Stimulated activated CD8-positive, alpha-beta memory T cell treated with anti-CD3 and anti-CD28 coated beads, Interleukin-7, amount 100 ng/mL, for 4 hours (primary cell): ENCODE measurements around the gene SERINC1.

ENCODE experiments used
- DNase-seq, 2 donors: peaks; one replicate each; pipeline ENCODE4 v3.0.0-alpha.2; 2020; ENCODE audit warnings: low read depth in 2 of 2

Gene SERINC1

DNA sequence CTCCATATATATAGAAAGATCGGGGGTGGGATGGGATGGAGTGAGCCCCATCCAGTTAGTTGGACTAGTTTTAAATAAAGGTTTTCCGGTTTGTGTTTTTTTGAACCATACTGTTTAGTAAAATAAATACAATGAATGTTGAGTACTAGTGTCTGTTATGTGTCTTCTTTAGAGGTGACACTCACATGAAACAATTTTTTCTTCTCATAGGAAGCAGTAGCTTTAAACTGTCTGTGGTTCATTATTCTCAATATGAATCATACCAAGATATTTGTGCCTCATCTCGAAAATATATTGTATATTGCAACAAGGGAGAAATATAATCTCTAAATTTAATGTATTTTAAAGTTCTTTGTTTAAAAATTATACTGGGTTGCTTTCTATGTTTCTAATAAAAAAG, 38.8 kb downstream of the SERINC1 start:
- no peak for DNase-seq

DNA sequence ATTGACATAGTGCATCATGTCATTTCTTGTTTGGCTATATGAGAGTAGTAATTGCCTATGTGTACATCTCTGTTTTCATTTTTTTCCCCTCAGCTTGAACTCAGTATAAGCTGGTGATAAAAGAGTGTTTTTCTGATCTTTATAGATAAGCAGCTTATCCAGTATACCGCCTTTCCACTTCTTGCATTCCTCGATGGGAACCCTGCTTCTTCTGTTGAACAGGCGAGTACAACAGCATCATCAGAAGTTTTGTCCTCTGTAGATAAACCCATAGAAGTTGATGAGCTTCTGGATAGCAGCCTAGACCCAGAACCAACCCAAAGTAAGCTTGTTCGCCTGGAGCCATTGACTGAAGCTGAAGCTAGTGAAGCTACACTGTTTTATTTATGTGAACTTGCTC, 39.8 kb downstream of the SERINC1 start:
- no peak for DNase-seq

DNA sequence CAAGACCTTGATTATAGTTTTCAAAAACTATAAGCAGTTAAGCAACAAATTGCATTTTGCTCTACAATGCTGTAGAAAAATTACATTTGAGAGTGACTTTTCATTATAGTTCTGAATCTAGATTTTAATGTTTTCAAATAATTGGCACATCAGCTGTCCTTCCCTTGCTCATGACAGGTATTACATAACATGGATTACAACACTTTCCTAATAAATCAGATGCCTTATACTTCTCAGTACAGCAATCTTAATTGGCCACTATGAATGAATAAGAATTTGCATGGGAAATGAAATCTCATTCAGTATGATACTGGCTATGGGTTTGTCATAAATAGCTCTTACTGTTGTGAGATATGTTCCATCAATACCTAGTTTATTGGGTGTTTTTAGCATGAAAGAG, 42.3 kb downstream of the SERINC1 start:
- no peak for DNase-seq

DNA sequence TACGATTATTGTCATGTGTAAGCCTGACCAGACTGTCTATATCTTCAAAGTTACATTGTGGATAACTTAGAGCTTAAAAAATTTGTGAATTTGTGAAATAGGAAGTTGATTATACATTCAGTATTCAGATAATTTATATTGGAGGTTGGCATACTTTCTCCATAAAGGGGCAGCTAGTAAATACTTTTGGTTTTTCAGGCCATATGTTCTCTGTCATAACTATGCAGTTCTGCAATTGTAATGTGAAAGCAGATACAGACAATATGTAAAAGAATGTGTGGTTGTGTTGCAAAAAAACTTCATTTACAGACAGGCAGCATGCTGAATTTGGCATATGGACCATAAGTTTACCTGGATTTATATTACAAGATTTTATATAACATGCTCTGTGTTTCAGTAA, 42.8 kb downstream of the SERINC1 start:
- no peak for DNase-seq

DNA sequence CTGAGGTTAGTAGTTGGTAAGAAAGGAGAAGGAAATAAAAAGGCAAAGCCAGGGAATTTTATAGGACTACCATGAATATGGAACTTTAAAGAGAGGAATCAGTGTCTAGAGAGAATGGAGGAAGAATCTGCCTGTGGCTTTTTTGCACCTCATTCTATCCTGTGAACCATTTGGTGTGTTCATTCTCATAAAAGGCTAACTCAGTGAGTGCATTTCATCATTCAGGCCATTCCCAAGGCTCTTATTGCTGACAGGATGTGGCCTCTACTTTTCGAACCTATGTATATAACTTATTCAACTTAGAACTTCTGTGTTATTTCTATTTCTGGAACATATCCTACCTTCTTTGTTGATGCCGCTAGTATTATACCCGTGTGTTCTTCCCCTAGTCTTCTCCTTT, 45.0 kb downstream of the SERINC1 start:
- no peak for DNase-seq

DNA sequence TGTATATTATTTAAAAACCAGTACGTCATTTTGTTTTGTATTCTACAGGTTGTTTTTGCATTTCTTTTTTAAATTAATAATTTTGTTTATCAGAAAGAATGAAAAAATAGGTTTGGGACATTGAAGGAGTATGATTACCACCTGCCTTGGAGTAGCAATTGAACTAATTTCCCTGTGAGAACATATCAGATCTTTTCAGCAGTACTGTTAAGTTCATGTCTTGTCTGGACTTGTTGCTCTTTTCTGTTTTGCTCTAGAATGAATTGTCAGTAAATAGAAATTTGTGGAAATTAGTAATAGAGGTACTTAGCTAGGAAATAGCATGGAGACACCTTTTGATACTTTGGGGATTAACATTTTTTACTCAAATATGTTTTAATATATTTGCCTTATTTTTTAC, 47.9 kb downstream of the SERINC1 start:
- no peak for DNase-seq

DNA sequence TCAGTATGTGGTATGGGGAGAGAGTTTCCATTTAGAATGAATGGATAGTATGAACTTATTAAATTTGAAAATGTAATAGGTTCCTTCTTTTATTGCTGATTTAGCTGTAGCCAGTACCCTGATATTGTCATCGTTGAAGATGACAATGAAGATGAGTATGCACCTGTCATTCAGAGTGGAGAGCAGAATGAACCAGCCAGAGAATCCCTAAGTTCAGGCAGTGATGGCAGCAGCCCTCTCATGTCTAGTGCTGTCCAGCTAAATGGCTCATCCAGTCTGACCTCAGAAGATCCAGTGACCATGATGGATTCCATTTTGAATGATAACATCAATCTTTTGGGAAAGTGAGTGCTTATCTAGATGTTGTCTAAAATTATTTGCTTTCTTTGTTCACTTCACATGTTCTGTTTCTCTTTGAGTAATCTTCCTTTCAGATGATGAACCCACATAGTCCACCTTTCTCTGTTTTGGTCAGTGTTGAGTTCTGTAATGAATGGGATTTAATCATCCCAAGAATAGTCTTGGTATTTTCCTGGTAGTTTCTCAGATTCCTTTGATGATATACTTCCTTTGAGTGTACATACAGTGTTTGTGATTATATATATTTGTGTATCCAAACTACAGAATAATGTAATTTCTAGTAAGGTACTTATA, 48.9 kb downstream of the SERINC1 start:
- no peak for DNase-seq

DNA sequence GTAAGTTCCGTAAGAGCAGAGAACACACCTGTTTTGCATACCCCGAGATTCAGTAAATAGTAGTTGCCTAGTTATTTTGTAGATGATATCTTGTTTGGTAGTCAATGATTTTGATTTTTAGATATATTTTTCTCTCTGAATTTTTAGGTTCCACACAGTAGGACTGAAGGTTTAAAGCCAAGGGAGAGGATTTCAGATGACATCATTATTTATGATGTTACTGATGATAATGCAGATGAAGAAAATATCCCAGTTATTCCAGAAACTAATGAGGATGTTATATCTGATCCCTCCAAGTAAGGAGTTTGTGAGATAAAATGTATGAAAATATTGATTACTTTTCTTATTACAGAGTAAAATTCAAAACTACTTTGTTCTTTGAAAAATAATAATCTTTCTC, 49.6 kb downstream of the SERINC1 start:
- no peak for DNase-seq

DNA sequence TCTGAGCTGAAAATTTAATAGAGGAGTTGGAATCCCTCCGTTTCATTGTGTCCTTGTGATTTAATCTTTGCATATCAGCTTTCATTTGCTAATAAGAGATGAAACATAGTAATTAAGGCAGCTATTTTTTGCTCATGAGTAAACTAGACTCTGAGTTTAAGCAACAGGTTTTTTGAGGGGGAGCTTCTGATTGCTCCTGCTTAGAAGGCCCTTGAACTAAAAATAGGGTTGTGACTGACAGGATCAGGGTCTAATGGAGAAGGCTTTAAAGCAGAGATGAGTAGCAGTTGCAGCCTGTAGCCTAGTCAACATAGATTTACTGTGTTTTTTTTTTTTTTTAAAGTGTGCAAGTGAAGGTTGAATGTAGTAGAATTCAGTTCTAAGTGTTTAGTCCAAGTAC, 54.8 kb downstream of the SERINC1 start:
- DNase-seq = no peak

DNA sequence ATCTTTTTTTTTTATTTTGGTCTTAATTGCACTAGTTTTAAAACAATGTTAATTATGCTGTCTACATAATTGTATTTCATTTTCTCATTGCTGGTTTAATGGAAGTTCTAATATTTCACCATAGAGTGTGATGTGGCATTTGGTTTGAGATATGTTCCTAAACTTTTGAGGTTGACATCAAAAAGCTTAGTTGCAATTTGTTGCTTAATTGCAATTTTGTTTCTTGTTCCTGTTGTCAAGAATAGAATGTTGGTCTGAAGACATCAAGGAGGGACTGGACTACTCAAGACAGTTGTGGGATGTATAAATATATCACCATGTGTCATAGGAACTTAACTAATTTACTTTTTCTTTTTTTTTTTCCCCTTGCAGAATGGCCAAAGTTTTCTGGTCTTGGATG, 59.6 kb downstream of the SERINC1 start:
- DNase-seq = no peak

DNA sequence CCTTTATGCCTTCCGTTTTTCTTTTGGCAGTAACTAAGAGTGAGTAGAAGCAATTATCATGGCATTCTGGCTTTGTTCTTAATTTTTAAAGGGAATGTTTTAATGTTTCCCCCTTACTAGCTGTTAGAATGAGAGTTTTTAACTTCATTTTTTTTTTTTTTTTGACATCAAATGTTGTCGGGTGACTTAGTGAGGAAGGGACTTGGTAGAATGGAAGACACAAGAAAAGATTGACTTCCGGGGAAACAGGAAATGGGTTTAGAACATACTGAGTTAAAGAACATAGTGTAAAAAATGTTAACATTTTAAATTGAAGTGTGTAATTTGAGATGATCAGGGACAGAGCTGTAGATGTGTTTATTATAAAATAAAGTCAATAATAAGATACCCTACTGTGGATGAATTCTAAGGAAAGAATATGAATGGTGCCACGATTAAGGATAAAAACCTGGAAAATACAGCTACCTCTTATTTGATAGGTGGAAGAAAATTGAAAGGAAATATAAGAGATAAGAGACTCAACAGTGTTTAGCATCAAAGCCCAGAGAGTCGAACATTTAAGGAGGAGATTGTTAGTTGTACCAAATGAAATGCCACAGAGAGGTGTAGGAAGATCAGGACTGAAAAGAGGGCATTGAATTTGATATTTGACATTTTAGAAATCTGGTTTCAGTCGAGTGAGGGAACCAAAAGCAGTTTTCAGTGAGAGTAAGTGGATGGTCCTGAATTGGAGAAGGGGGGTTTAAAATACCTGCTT, 62.7 kb downstream of the SERINC1 start:
- no peak for DNase-seq

DNA sequence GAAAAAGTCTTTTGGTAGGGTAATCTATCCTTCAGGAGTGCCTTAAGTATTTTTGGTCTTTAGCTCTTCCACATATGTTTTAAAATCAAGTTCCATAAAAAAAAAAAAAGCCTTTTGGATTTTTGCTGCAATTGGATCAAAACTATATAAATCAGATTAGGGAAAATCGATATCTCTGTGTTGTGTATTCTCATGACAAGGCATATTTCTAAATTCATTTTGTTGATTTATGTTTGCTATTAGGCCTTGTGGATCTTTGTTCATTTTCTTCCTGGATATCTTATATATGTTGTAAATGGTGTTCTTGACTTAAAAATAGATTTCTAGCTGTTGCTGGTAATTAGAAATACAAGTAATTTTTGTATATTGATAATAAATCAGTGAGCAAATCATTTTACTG, 63.4 kb downstream of the SERINC1 start:
- no peak for DNase-seq

DNA sequence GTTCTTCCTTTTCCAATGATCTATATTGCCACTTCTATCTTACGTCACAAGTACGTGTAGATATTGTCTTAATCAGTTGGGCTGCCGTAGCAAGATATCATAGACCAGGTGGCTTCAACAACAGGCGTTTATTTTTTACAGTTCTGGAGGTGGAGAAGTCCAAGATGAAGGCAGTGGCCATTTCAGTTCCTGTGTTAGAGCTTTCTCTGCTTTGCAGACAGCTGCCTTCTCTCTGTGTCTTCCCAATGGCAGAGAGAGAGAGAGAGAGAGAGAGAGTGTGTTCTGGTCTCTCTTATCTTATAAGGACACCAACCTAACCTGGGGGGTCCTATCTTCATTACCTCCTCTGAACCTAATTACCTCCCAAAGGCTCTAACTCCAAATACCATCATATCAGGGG, 63.9 kb downstream of the SERINC1 start:
- DNase-seq = no peak

DNA sequence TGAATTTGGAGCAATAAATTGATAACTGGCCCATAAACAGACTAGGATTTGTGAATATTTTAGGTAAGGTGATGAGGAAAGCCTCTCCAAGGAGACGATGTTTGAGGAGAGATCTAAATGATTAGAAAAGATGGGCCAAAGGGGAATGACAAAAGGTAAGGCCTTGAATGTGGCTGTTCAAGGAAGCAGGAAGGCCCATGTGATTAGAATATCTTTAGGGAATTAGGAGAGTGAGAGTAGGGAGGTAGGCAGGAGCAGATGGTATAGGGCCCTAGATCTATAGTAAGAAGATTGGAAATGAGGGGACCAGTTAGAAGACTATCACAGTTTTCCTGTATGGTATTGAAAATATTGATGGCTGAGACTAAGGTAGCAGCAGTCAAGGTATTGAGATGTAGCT, 65.4 kb downstream of the SERINC1 start:
- no peak for DNase-seq

DNA sequence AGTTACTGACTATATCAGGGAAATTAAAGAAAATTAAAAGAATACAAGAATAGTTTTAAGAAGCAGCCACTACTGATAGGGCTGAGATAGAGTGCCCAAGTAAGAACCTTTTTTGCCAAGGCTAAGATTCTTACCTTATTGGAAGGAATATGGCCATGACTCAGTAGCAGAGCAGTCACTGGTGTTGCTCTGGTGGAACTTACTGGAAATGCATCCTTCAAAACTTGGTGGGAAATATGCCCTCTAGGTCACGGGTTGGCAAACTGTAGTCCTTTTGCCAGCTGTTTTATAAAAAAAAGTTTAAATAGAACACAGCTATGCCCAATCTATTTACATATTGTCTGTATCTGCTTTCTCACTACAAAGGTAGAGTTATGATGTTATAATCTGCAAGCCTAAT, 66.2 kb downstream of the SERINC1 start:
- no peak for DNase-seq

DNA sequence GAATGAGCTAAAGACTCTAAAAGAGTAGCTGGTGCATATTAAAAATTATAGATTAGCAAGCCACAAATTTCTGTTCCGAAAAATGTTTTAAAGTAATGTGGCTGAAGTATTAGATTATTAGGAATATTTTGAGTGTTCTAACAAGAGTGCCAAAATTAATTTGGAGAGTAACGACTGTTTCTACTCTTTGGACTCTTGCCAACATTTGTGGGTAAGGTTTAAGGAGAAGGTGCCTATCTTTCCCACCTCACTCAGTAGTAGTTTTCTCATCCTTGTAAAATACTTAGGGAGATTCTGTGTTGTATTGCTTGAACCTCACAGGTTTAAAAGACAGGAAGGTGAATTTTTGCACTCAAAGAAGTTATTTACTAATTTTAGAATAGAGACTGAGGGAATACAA, 67.2 kb downstream of the SERINC1 start:
- DNase-seq = no peak

DNA sequence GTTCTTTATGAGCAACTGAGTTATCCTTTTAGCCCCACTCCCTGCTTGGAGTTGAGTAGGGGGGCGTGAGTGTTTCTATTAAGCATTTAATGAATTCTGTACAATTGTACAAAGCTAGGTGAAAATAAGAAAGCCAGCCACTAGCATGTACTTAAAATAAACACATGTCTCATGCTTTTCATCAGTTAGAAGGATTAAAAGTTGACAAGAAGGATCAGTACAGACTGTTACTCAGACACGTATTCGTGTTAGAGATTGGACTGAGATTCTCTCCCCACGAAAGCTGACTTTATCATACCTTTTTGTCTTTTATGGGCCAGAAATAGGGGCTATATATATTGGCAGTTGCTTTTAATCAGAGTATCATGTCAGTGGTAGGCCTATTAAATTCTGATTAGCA, 70.5 kb downstream of the SERINC1 start:
- DNase-seq = no peak

DNA sequence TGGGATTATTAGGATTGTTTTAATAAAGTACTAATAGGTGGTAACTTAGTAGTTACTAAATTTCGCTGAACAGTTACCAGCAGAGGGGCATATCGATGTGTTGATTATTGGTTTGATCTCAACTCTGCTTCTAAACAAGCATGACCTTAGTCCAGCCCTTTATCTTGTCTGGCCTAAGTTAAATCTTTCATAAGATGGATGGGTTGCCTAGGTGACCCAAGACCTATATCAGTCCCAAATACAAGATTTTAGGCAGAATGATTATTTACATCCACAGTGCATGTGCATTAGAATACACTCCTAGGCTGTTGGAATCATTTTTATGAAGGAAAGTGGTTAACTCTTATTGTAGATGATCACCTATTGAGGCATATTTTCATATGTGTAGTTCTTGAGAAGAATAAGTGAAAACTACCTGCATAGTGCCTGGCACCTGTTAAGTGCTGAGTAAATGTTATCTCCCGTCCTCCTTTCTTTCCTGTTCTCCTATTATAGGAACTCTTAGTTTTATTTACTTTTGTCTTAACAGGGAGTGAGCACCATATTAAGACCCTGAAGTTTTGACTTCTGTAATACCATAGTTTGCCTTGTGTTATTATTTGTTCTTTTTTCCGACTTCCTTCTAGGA, 71.0 kb downstream of the SERINC1 start:
- DNase-seq = no peak

DNA sequence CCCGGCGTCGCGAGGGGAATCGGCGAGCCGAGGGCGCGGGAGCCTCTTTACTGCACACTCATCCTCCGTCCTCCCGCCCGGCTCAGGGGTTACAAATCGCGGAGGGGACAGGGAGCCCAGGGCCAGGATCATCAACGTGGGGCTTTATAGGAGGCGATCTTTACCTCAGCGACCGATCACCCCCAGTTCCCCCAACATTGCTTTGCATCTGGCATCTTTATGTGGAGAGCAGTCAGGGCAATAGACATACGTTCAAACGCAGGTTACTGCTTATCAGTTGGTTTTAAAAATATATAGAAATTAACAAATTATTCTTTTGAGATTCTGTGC, 71.5 kb downstream of the SERINC1 start:
- no peak for DNase-seq

DNA sequence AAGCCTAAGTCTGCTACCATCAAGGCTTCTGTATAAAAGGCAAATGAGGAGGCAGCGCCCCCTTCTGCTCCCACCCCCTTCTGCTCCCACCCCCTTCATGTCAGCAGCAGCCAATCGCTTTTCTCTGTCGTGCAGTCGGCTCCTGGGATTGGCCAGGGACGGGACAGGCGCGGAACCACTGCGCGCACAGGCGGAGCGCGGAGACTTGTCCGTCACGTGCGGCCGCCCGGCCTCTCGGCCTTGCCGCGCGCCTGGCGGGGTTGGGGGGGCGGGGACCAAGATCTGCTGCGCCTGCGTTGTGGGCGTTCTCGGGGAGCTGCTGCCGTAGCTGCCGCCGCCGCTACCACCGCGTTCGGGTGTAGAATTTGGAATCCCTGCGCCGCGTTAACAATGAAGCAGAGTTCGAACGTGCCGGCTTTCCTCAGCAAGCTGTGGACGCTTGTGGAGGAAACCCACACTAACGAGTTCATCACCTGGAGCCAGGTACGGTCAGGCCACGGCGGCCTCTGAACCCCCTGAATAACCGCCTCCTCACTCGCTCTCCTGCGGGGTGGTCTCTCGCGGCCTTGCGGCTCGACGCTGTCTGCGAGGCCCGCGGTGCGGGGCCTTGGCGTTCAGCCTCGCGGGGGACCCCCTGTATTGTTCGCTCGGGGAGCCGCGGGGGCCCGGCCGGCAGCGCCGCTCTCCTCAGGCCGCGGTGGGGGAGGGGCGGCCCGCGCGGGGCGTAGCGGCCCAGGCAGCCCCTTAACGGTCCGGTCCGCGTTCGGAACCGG, 72.1 kb downstream of the SERINC1 start, which contains the start of gene HSF2:
Gene HSF2, plus strand, starts transcription at position 305 of the 773 bp plus-strand sequence. Its CDS starts 86 bp downstream, at position 391.
- peak; percentile 89 to 93 for DNase-seq

DNA sequence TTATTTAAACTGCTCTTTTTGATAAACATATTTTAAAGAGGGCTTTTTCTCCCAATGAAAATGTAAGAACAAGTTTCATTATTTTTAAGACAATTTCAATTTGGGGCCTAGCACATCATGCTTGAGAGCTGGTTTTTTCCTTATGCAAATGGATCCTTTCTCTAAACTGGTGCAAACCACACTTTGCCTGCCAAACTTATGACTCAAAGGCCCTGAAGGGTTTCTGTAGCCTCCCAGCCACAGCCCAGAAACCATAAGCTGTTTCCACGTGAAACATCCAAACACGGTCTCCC, 72.6 kb downstream of the SERINC1 start:
- DNase-seq = no peak

DNA sequence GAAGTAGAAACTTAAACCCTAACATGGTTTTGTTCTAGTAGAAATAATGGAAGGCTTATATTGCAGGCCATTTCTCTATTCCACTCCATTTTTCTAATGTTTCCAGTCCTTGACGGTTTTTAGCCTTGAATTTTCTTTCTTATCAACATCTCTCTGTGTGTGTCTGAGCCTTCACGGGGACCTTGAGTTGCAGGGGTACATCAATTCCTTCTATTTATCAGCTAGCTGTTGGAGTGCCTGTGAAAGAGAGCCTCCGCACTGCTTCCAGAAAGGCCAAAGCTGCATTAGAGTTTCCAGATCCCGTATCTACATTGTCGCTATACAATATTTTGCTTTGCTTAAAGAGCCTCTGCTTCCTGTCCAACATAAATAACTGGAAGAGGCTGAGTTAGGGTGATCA, 77.6 kb downstream of the SERINC1 start:
- DNase-seq = no peak
